ENCODE measurements around the gene MOB3C.

Gene MOB3C

GRCh38 chr1:46581681-46582455 is 34.7 kb downstream of the MOB3C start:
- TF ChIP-seq, protein P1, sequence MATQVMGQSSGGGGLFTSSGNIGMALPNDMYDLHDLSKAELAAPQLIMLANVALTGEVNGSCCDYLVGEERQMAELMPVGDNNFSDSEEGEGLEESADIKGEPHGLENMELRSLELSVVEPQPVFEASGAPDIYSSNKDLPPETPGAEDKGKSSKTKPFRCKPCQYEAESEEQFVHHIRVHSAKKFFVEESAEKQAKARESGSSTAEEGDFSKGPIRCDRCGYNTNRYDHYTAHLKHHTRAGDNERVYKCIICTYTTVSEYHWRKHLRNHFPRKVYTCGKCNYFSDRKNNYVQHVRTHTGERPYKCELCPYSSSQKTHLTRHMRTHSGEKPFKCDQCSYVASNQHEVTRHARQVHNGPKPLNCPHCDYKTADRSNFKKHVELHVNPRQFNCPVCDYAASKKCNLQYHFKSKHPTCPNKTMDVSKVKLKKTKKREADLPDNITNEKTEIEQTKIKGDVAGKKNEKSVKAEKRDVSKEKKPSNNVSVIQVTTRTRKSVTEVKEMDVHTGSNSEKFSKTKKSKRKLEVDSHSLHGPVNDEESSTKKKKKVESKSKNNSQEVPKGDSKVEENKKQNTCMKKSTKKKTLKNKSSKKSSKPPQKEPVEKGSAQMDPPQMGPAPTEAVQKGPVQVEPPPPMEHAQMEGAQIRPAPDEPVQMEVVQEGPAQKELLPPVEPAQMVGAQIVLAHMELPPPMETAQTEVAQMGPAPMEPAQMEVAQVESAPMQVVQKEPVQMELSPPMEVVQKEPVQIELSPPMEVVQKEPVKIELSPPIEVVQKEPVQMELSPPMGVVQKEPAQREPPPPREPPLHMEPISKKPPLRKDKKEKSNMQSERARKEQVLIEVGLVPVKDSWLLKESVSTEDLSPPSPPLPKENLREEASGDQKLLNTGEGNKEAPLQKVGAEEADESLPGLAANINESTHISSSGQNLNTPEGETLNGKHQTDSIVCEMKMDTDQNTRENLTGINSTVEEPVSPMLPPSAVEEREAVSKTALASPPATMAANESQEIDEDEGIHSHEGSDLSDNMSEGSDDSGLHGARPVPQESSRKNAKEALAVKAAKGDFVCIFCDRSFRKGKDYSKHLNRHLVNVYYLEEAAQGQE (IDR thresholded peaks at IDR 0.05; ENCODE audit: insufficient read depth in 1 of 2, low read depth in 2 of 2, low read length in 2 of 2) = no peak
- no peak for TF ChIP-seq TAF1 (IDR thresholded peaks at IDR 0.05; ENCODE audit: borderline replicate concordance, insufficient read depth, low read length)
- TF ChIP-seq FOXP2 (optimal IDR thresholded peaks at IDR 0.05; ENCODE audit: borderline replicate concordance, extremely low read depth, extremely low read length, insufficient read depth) = no peak
- no peak for TF ChIP-seq SIN3A (IDR thresholded peaks at IDR 0.05; ENCODE audit: borderline replicate concordance, insufficient read depth, low read length)
- no peak for TF ChIP-seq POLR2AphosphoS5 (IDR thresholded peaks at IDR 0.05; ENCODE audit: low read depth, low read length)

DNA sequence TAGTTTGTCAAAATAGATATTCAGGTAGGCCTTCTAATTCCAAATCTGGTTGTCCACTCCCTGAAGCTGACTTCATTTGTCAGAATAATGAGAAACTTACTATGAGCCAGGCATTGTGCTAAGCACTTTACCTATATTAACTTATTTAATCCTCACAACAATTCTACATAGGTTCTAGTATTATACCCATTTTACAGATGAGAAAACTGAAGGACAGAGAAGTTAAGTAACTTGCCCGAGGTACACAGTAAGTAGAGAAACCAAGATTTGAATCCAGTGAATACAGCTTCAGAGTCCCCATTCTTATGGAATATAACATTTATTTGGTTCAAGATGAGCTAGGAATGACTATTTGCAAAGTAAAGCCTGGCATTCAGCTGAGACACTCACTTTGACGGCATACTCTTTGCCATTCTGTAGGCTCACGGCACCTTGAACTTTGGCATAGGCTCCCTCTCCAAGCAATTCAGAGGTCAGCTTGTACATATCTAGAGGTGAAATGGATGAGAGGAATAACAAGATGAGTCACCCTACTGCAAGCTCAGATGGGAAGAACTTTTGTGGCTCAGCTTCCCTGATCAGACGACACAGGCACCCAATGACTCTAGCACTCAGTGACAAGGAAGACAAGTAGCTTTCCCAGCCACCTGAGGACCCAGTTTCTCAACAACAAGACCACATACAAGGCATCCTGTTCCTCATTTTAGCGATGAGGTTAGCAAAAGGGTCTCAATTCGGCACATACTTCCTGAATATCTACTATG is 36.3 kb downstream of the MOB3C start:
- TF ChIP-seq TAF1 (IDR thresholded peaks at IDR 0.05; ENCODE audit: borderline replicate concordance, insufficient read depth, low read length) = no peak
- no peak for TF ChIP-seq POLR2AphosphoS5 (IDR thresholded peaks at IDR 0.05; ENCODE audit: low read depth, low read length)
- no peak for TF ChIP-seq FOXP2 (optimal IDR thresholded peaks at IDR 0.05; ENCODE audit: borderline replicate concordance, extremely low read depth, extremely low read length, insufficient read depth)
- TF ChIP-seq, protein P1 (IDR thresholded peaks at IDR 0.05; ENCODE audit: insufficient read depth in 1 of 2, low read depth in 2 of 2, low read length in 2 of 2) = no peak
- no peak for TF ChIP-seq SIN3A (IDR thresholded peaks at IDR 0.05; ENCODE audit: borderline replicate concordance, insufficient read depth, low read length)

- TF ChIP-seq FOXP2 (optimal IDR thresholded peaks at IDR 0.05; ENCODE audit: borderline replicate concordance, extremely low read depth, extremely low read length, insufficient read depth) (no peak), SIN3A (IDR thresholded peaks at IDR 0.05; ENCODE audit: borderline replicate concordance, insufficient read depth, low read length) (no peak), TAF1 (IDR thresholded peaks at IDR 0.05; ENCODE audit: borderline replicate concordance, insufficient read depth, low read length) (no peak), POLR2AphosphoS5 (IDR thresholded peaks at IDR 0.05; ENCODE audit: low read depth, low read length) (no peak)
- TF ChIP-seq, protein P1 (IDR thresholded peaks at IDR 0.05; ENCODE audit: insufficient read depth in 1 of 2, low read depth in 2 of 2, low read length in 2 of 2) = no peak
Measured at GRCh38 chr1:46577671-46578070, 38.9 kb downstream of the MOB3C start.

DNA sequence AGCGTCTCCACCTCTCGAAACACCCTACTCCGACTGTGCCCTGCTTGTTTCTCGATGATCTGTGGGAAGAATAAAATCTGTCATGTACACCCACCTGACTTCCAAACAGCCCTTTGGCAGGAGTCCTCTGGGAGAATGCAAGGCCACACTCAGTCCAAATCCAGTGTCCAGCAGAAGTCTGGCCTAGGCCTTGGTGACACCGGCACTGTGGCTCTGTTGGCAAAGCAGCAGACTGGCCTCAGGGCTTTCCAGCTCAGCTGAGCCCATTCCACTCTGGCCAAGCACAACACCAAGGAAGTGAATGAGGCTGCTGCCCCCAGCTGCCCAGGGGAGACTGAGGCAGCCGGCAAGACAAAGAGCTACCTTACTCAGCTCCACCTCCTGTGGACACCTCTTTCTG is 40.0 kb downstream of the MOB3C start:
- no peak for TF ChIP-seq TAF1 (IDR thresholded peaks at IDR 0.05; ENCODE audit: borderline replicate concordance, insufficient read depth, low read length)
- no peak for TF ChIP-seq FOXP2 (optimal IDR thresholded peaks at IDR 0.05; ENCODE audit: borderline replicate concordance, extremely low read depth, extremely low read length, insufficient read depth)
- no peak for TF ChIP-seq POLR2AphosphoS5 (IDR thresholded peaks at IDR 0.05; ENCODE audit: low read depth, low read length)
- no peak for TF ChIP-seq SIN3A (IDR thresholded peaks at IDR 0.05; ENCODE audit: borderline replicate concordance, insufficient read depth, low read length)
- TF ChIP-seq, protein P1 (IDR thresholded peaks at IDR 0.05; ENCODE audit: insufficient read depth in 1 of 2, low read depth in 2 of 2, low read length in 2 of 2) = no peak
